GF-D8 (cell line): ENCODE measurements around the gene SPINK8.
"Not testable (repeated sequence)": the region's sequence is repeated elsewhere in the genome, so short reads cannot be mapped to it uniquely, and the experiment has no call there.

Experiments used
- DNase-seq: peaks from one replicate; lab custom pipeline; 2025; lab: John Stamatoyannopoulos, UW

SPINK8 gene

DNA sequence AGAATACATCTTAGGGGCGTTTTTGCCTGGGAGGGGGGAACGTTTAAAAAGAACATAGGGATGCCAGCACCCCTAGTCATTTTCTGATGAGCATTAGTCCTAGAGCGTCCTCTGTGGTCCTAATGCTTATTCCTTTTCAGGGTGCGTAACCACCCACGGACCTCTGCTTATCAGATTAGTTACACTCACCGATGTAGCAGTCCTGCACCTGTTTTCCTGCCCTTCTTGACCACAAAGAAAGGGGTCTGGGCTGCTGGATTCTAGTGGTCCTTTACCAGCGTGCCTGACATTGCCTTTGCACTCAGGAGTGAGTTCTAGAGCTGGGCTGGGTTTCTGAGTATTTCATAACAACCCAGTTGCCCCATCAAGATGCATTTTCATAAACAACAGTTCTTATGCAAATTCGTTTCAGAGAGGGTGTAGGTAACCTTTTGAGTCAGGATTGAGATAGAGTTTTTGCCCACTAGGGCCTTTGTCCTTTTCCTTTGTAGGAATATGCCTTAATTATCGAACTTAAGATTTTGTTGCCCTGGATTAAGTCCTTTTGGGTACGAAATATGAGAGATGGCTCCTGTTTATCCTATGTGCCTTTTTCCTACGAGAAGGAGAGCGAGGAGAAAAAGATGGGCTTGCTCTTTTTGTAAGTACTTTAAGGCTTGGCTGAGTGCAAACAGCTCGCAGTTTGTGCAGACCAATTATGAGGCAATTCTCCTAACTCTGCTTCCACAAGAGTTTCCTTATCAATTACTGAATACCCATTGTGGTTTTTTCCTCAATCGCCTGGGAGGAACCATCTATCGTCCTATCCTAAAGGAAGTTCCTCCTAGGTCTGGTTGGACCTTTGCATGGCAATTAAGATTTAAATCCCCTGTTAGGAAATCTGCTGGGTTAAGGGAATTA lies at the start of gene SPINK8:
TSS of gene SPINK8 (minus strand) at position 316 of the 900 bp plus-strand sequence. CDS start 5,320 bp downstream, outside the sequence.
- peak; percentile 65 for DNase-seq

GRCh38 chr3:48372862-48373435 lies 39.5 kb upstream of the SPINK8 start:
- DNase-seq = no peak

- no peak for DNase-seq
These were observed 38.9 kb upstream of the SPINK8 start for GRCh38 chr3:48372377-48372770.

- DNase-seq = no peak
These were observed 38.4 kb upstream of the SPINK8 start, which contains the start of gene FBXW12 for GRCh38 chr3:48371651-48372376. FBXW12 (plus strand) TSS chr3:48372219; CDS start chr3:48372768, 549 bp downstream.

DNA sequence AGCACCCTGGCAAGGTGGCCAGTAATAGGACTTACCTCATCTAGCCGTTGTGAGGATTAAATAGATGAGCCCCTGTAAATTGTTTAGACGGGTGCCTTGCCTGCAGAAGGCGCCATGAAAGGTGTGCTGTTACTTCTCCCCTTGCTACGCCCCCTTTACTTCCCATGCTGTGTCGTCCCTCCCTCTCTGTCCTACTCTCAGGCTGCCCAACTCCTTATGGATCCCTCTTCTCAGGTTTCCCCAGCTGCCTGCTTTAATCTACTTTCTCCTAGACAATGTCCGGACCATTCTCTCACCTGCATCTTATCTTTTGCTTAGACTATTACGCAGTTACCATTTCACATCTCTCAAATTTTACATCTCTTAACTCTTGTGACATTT lies 36.9 kb upstream of the SPINK8 start:
- no peak for DNase-seq

GRCh38 chr3:48369693-48370332 lies 36.4 kb upstream of the SPINK8 start:
- no peak for DNase-seq

- DNase-seq = no peak
These were observed 33.7 kb upstream of the SPINK8 start for GRCh38 chr3:48367201-48367600.

DNA sequence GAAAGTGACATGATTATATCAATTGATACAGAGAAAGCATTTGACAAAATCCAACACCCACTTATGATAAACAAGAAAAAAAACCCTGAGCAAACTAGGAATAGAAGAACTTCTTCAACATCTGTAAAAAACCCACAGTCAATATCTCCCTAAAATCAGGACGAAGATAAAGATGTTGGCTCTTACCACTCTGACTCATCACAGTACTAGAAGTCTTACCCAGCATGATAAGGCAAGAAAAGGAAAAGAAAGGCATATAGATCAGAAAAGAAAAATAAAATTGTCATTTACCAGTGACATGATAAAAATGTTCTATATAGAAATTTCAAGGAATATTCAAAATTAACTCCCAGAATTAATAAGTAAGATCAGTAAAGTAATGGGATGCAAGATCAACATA lies 31.4 kb upstream of the SPINK8 start:
- no peak for DNase-seq

- DNase-seq = no peak
These were observed 28.5 kb upstream of the SPINK8 start for GRCh38 chr3:48361928-48362327.

DNA sequence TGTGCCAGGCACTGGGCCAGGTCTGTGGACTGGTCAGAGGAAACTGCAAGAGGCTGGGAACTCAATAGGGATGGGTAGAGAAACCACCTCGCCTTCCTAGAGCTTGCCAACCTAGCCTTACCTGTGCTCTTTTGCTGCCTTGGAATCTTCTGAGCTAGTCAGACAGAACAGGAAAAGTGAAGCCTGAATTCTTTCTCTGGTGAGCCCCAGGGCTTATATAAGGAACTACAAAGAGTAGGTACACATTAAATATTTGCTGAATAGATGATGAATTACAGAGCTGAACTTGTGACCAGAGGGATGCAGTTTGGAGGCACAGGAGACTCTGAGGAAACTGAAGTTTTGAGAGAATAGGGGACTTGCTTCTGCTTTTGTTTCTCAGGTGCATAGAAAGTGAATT lies 23.0 kb upstream of the SPINK8 start:
- no peak for DNase-seq

DNA sequence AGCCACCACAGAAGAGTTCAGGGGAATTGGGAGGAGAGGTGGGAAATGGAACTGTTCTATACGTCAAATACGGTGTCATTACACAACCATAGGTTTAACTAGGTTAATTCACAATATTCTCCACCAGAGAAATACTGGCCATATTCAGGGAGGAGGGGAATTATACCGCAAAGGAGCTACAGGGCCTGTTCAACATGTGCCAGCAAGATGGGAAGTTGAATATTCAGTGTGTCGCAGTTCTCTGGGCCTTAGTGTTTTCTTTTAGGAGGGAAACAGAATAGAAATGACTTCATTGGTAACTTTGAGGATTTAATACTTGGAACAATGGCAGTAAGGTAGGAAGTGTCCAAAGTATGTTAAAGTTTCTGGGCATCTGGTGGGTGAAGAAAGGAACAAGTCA lies 20.5 kb upstream of the SPINK8 start:
- DNase-seq = no peak

DNA sequence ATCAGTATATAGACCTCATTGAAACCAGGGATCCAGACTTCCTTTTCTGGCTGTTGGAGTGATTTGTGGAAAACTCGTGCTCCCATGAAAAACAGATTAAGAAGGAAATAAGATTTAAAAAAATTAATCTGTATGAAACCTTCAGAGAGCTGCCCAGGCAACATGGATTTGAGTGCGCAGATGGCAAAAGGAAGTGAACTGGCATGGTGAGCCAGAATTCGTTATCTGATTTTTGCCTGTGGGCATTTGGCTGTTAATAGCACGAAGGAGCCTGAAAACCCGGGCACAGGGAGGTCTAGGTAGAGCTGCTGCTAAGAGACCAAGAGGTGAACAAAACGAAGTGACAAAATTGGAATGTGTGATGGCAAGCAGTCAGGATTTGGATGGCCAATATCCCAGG lies 19.1 kb upstream of the SPINK8 start:
- DNase-seq = no peak

- DNase-seq = no peak
These were observed 14.0 kb upstream of the SPINK8 start for GRCh38 chr3:48347500-48347899.

- DNase-seq = no peak
These were observed 12.6 kb upstream of the SPINK8 start for GRCh38 chr3:48345946-48346572.

DNA sequence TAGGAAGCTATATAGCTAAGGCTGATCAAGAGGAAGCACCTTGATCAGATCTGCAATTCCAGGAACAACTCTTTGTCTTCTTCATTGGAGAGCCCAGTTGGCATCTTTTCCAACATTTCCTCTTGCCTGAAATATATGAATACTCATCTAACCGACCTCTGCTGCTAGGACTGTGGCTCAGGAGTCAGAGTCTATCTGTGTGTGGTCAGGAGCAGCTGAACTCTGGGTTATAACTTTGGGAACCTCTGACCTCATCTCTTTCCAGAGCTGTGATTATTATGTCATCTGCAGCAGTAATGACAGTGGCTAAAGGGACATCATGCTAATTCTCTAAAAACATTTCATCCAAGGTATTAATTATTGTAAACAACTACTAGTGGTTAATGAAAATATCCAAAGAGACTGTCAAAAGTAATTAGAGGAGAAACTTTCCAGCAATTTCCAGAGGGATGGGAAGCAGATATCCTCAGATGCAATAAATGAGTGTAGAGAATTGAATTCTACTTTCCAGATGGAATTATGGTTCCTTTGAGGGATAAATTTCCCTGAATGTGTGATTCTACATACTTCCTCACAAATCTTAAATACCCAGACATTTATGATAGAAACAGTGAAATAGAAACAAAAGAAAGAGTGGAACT lies 11.5 kb upstream of the SPINK8 start:
- no peak for DNase-seq

DNA sequence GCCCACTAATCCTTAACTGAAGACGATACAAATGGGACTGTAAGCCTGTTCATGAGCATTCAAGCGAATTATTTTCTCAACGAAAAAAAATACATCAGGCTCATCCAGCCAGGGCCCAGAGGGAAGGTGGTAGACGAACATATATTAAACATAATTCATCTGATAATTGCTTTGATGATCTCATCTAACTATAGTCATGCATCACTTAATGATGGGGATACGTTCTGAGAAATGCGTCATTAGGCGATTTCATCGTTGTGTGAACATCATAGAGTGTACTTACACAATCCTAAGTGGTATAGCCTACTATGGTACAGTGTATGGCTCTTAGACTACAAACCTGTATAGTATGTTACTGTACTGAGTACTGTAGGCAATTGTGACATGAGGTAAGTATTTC lies 10.0 kb upstream of the SPINK8 start:
- no peak for DNase-seq

GRCh38 chr3:48338635-48339034 lies 5.2 kb upstream of the SPINK8 start:
- peak; percentile 28 for DNase-seq

DNA sequence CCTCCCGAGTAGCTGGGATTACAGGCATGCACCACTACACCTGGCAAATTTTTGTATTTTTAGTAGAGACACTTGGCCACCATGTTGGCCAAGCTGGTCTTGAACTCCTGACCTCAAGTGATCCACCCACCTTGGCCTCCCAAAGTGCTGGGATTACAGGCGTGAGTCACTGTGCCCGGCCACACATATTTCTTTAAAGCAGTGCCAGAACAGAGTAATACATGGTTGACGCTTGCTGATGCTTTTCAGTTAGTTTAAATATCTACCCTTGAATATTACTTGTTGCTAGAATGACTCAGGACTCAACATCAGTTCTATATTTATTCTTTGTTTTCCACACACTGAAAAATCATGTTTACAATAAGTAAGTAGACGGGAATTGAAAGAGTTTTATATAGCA lies 4.1 kb upstream of the SPINK8 start:
- DNase-seq = not testable (repeated sequence)

DNA sequence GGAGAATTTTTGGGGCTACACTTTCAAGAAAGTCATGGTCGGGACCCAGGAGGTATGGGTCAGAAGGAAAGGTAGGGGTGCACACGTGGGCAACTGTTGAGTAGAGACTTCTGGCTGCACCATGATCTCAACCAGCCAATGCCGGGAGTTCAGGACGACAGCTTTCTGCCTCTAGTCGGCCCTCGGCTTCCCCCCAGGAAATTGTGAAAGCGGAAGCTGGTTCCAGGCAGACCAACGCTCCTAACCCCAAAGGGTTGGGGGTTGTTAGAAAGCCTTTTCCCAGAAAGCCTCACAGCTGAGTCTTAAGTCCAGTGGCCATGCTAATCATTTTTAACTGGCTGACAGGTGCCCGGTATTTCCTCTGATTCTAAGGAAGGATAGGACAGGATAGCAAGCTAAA lies 1.8 kb upstream of the SPINK8 start:
- peak; percentile 94 for DNase-seq

- DNase-seq = no peak
These were observed 1.1 kb upstream of the SPINK8 start for GRCh38 chr3:48334605-48335004.

DNA sequence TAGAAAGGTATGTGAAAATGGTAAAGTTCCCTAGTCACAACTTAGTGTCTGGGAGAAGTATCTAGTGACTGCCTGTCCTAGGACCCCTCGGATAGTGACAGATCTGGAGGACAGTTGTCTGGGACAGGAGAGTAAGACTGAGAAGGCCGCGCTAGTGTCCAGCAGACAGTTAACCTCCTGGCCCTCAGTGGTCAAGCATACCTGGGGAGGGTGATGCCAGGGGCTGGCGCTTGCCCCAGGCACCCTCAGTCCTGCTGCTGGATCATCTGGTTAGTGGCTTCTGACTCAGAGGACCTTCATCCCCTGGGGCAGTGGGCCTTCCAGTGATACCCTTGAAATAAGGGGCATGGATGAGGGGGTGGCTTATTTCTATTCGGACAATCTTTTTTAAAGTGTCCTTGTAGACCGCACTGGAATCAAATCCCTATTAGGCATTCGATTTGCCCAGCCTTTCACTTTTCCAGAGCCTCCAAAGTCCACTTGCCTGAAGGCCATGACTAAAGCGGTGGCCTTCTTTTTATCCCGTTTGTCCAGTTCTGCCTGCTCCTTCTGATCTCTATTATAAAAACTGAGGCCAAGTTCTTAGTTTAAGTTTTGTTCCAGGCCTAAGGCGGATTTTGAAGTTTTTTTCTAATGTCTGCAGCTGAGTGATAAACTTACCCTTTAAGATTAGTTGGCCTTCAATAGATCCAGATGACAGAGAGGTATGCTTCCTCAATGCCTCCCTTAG lies 1.6 kb downstream of the SPINK8 start:
- DNase-seq = not testable (repeated sequence)
